HG03060 (cell line): ENCODE results near the gene TDG.
"Not testable (repeated sequence)": the region's sequence is repeated elsewhere in the genome, so short reads cannot be mapped to it uniquely, and the experiment has no call there.

Experiments used
- ATAC-seq: cut with Tn5 transposase; IDR thresholded peaks from one replicate; pipeline ENCODE4 v1.9.1; 2021; ENCODE audit warnings: low read depth, moderate number of reproducible peaks; ENCODE audit not compliant: unreplicated experiment

Gene TDG

GRCh38 chr12:104012331-104012730 lies 46.7 kb downstream of the TDG start:
- ATAC-seq, result no peak

- ATAC-seq, result not testable (repeated sequence)
These were observed 56.2 kb downstream of the TDG start for GRCh38 chr12:104021862-104022261.

GRCh38 chr12:104022786-104023185 lies 57.1 kb downstream of the TDG start:
- no peak for ATAC-seq

- no peak for ATAC-seq
These were observed 58.0 kb downstream of the TDG start for GRCh38 chr12:104023710-104024109.

GRCh38 chr12:104024348-104024747 lies 58.7 kb downstream of the TDG start:
- ATAC-seq, result no peak

- ATAC-seq, result no peak
These were observed 60.1 kb downstream of the TDG start for GRCh38 chr12:104025771-104026170.

- ATAC-seq, result no peak
These were observed 61.3 kb downstream of the TDG start for GRCh38 chr12:104026841-104027599.

- ATAC-seq, result not testable (repeated sequence)
These were observed 64.9 kb downstream of the TDG start for GRCh38 chr12:104030596-104030995.

GRCh38 chr12:104036143-104036542 lies 70.5 kb downstream of the TDG start:
- not testable (repeated sequence) for ATAC-seq
